IMR-90 (cell line): ENCODE measurements around the gene CUX1.

Experiments
- BHLHE40 ChIP-seq: fragments of 150-350 bp; IDR thresholded peaks from 2 replicates; pipeline ENCODE4 v1.6.1; 2016; ENCODE audit warnings: mild to moderate bottlenecking, low read depth, low read length
- CEBPB ChIP-seq: IDR thresholded peaks from 2 replicates; pipeline ENCODE4 v1.6.1; 2012; ENCODE audit warnings: low read depth, low read length, improper control_type of control experiment
- CTCF ChIP-seq: conservative IDR thresholded peaks from 2 replicates; pipeline ENCODE4 v1.5.1; 2012; ENCODE audit warnings: mild to moderate bottlenecking, low read depth, low read length, improper control_type of control experiment
- MAZ ChIP-seq: IDR thresholded peaks from 2 replicates; pipeline ENCODE4 v1.6.1; 2012; ENCODE audit warnings: low read depth, mild to moderate bottlenecking, low read length, improper control_type of control experiment, moderate library complexity, borderline replicate concordance
- MXI1 ChIP-seq: IDR thresholded peaks from 2 replicates; pipeline ENCODE4 v1.6.1; 2012; ENCODE audit warnings: low read depth, mild to moderate bottlenecking, low read length, moderate library complexity, borderline replicate concordance
- POLR2A ChIP-seq: IDR thresholded peaks from 2 replicates; pipeline ENCODE4 v1.6.1; 2012; ENCODE audit warnings: mild to moderate bottlenecking, low read depth, low read length
- RAD21 ChIP-seq: IDR thresholded peaks from 2 replicates; pipeline ENCODE4 v1.6.1; 2012; ENCODE audit warnings: low read length, improper control_type of control experiment
- RCOR1 ChIP-seq: IDR thresholded peaks from 2 replicates; pipeline ENCODE4 v1.6.1; 2012; ENCODE audit warnings: mild to moderate bottlenecking, low read length, improper control_type of control experiment; ENCODE audit not compliant: insufficient replicate concordance
- RFX5 ChIP-seq: IDR thresholded peaks from 2 replicates; pipeline ENCODE4 v1.8.0; 2012; ENCODE audit warnings: low read depth, mild to moderate bottlenecking, low read length, moderate library complexity
- SMC3 ChIP-seq: fragments of 150-350 bp; IDR thresholded peaks from 2 replicates; pipeline ENCODE4 v1.6.1; 2016; ENCODE audit warnings: low read depth, mild to moderate bottlenecking, antibody characterized with exemption, low read length, moderate library complexity

DNA sequence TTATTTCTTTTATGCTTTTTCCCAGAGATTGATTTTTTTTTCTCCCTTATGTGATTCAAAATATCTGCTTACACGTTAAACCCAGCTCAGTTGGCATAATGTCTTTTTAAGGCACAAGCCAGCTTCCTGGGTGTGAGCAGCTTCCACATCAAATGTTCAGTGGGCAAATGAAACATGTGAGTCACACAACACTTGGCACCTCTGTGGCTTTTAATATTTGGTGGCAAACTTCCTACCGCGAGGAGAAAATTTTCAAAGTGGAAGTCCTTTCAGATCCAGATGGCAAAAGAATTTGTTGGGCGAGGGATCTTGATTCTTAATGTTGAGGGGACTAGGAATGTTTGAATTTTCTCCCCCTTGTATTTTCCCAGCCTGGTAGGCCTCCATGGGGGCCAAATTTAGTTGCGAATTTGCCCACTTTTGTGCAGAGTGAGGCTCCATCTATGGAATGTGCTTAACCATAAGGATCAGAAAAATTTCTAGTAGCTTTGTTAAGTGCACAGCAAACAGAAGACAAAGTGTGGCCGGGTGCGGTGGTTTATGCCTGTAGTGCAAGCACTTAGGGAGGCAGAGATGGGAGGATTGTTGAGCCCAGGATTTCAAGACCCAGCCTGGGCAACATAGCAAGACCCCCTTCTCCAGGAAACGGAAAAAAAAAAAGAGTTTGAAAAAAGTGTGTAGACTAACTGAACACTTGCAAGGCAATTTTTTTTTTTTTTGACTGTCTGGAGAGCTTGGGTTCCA is 31.0 kb downstream of the CUX1 start:
- TF ChIP-seq CTCF: no peak
- no peak for TF ChIP-seq BHLHE40
- no peak for TF ChIP-seq RAD21
- TF ChIP-seq MAZ: no peak
- TF ChIP-seq RCOR1: no peak
- TF ChIP-seq SMC3: no peak
- TF ChIP-seq MXI1: no peak
- TF ChIP-seq POLR2A: no peak
- no peak for TF ChIP-seq RFX5
- no peak for TF ChIP-seq CEBPB
